Bronchial epithelial cell (primary cell): ENCODE measurements around the gene UCKL1. TPM values are rescaled to one million over a fixed set of nuclear protein-coding genes. Genes with fewer than 3 reads are reported as not detected.
"Not testable (repeated sequence)": the region's sequence is repeated elsewhere in the genome, so short reads cannot be mapped to it uniquely, and the experiment has no call there.

Source experiments
- DNase-seq: peaks from one replicate; pipeline ENCODE4 v3.0.0-alpha.2; 2010; ENCODE audit warnings: low read depth
- FAIRE-seq: peaks from 2 replicates; lab custom pipeline; 2011; peaks lifted over from hg19 to GRCh38; lab: Jason Lieb, UNC
- H3K27me3 ChIP-seq: 2 replicates; pipeline ENCODE4 v1.5.1; 2011; ENCODE audit warnings: low read length; ENCODE audit not compliant: control insufficient read depth, insufficient read depth
- H3K36me3 ChIP-seq: 2 replicates; pipeline ENCODE4 v1.5.1; 2011; ENCODE audit warnings: low read length; ENCODE audit not compliant: control insufficient read depth, insufficient read depth
- H3K4me3 ChIP-seq: 2 replicates; pipeline ENCODE4 v1.5.1; 2011; ENCODE audit warnings: mild to moderate bottlenecking, low read depth, low read length, control low read depth
- total RNA-seq: library from RNA; depleted of rRNA; stranded (reverse); fragments of >200 nt; gene quantifications from 2 replicates; pipeline ENCODE4 v1.2.1, GENCODE V29; 2014
- TF ChIP-seq, protein P1 (sequence below): IDR thresholded peaks from 2 replicates; pipeline ENCODE4 v1.5.1; 2011; ENCODE audit warnings: mild to moderate bottlenecking, moderate library complexity, low read length, control low read depth, inconsistent platforms; ENCODE audit not compliant: insufficient read depth, severe bottlenecking

UCKL1 gene
- total RNA-seq, 1 donor from 2014 or later, result 19.0 TPM

- H3K4me3 ChIP-seq, result peak overlapping the region; percentile 23
- peak; percentile 57 for DNase-seq
- no peaks in the 10 kb centered on the region for H3K27me3 ChIP-seq
- no peaks in the 10 kb centered on the region for H3K36me3 ChIP-seq
- FAIRE-seq, result no peak
- TF ChIP-seq, protein P1, sequence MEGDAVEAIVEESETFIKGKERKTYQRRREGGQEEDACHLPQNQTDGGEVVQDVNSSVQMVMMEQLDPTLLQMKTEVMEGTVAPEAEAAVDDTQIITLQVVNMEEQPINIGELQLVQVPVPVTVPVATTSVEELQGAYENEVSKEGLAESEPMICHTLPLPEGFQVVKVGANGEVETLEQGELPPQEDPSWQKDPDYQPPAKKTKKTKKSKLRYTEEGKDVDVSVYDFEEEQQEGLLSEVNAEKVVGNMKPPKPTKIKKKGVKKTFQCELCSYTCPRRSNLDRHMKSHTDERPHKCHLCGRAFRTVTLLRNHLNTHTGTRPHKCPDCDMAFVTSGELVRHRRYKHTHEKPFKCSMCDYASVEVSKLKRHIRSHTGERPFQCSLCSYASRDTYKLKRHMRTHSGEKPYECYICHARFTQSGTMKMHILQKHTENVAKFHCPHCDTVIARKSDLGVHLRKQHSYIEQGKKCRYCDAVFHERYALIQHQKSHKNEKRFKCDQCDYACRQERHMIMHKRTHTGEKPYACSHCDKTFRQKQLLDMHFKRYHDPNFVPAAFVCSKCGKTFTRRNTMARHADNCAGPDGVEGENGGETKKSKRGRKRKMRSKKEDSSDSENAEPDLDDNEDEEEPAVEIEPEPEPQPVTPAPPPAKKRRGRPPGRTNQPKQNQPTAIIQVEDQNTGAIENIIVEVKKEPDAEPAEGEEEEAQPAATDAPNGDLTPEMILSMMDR, result peak; percentile 93
These were observed 17.6 kb upstream of the UCKL1 start for GRCh38 chr20:63973636-63974401.

DNA sequence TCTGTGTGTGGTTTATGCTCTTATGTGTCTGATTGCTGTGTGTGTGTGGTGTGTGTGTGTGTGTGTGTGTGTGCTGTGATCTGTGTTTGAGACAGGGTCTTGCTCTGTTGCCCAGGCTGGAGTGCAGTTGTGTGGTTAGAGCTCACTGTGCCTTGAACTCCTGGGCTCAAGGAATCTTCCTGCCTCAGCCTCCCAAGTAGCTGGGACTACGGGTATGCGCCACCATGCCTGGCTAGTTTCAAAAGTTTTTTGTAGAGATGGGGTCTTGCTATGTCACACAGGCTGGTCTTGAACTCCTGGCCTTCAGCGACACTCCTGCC lies 16.9 kb upstream of the UCKL1 start:
- FAIRE-seq (no peak), DNase-seq (no peak)
- no peaks in the 10 kb centered on the region for H3K36me3 ChIP-seq
- TF ChIP-seq, protein P1, result no peak
- H3K27me3 ChIP-seq, result no peaks in the 10 kb centered on the region
- no peak overlapping the region for H3K4me3 ChIP-seq

GRCh38 chr20:63972312-63973159 lies 16.3 kb upstream of the UCKL1 start:
- Histone ChIP-seq H3K27me3 (no peaks in the 10 kb centered on the region), H3K36me3 (peaks cover under 1% of the 10 kb centered on the region), H3K4me3 (no peak overlapping the region)
- TF ChIP-seq, protein P1, result no peak
- no peak for FAIRE-seq
- DNase-seq, result no peak

DNA sequence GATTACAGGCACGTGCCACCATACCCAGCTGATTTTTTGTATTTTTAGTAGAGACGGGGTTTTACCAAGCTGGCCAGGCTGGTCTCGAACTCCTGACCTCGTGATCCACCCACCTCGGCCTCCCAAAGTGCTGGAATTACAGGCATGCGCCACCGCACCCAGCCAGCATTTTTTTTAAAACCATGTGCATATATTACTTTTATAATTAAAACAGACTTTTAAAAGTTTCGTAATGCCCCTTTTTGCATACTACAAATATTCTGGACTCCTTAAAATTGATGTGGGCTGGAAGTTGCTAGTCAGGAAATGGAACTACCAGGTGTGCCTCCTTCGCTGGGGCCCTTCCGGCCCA lies 15.7 kb upstream of the UCKL1 start:
- FAIRE-seq, H3K4me3 ChIP-seq, H3K36me3 ChIP-seq, H3K27me3 ChIP-seq, DNase-seq: not testable (repeated sequence)

DNA sequence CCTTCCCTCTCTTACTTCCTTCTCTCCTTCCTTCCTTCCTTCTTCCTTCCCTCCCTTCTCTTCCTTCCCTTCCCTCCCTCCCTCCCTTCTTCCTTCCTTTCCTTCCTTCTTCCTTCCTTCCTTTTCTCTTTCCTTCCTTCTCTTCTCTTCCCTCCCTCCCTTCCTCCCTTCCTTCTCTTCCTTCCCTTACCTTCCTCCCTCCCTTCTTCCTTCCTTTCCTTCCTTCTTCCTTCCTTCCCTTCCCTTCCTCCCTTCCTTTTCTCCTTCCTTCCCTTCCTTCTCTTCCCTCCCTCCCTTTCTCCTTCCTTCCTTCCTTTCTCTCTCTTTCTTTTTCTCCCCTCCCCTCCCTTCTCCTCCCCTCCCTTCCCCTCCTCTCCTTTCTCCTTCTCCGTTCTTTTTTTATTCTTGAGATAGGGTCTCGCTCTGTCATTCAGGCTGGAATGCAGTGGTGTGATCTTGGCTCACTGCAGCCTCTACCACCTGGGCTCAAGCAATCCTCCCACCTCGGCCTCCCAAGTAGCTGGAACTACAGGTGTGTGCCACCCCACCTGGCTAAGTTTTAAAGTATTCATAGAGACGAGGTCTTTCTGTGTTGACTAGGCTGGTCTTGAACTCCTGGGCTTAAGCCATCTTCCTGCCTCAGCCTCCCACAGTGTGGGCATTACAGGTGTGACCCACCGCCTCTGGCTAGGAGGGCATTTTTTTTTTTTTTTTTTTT lies 14.7 kb upstream of the UCKL1 start:
- H3K4me3 ChIP-seq, result no peak overlapping the region
- H3K36me3 ChIP-seq, result peaks cover 7% of the 10 kb centered on the region
- H3K27me3 ChIP-seq, result no peaks in the 10 kb centered on the region
- no peak for DNase-seq
- no peak for FAIRE-seq
- TF ChIP-seq, protein P1, result no peak
